ENCODE results near the gene COX4I2.

COX4I2 gene

GRCh38 chr20:31637660-31638059, at the start of gene COX4I2:
Gene COX4I2 (plus strand): TSS chr20:31637912. CDS start chr20:31639018, 1,106 bp downstream.
- in situ Hi-C loops (cut with MboI; ENCODE audit: low sequenced_read_pairs), result no loop called here

GRCh38 chr20:31590717-31591225, 46.9 kb upstream of the COX4I2 start:
- in situ Hi-C loops (cut with MboI; ENCODE audit: low sequenced_read_pairs), result loop anchor here (25.0 kb wide), 1 partner anchor 147 kb away; the partner anchor contains the start of gene TPX2

DNA sequence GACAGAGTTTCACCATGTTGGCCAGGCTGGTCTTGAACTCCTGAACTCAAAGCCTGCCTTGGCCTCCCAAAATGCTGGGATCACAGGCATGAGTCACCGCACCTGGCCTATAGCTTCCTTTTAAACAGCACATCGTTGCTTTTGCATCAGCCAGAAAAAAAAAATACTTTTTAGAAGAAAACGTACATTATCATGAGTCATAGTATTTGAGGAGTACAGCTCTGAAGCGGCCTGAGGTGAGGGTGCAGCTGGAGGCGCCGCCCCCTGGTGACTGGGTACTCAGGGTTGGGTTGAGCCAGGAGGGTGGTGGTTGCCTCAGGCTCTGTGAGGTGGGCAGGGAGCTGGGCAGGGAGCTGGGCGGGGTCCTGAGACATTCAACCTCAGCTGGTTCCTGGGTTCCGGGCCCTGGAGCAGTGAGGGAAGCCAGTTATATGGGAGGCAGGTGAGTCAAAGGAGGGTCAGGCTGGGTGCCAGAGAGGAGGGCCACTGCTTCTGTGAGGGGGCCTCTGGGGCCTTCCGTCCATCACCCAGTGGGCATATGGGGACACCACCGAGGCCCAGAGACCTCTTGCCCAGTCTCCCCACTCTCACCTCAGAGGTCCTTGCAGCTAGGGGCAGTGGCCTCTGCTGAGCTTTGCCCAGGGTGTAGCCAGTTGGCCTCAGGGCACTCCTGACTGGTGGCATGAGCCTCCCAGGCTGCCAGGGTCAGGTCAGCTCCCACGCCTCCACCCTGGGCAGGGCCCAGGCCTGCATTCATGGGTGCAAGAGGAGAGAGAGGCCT, 44.3 kb upstream of the COX4I2 start:
- in situ Hi-C loops (cut with MboI; ENCODE audit: low sequenced_read_pairs), result loop anchor here (25.0 kb wide), 1 partner anchor 144 kb away; the partner anchor contains the start of gene TPX2

DNA sequence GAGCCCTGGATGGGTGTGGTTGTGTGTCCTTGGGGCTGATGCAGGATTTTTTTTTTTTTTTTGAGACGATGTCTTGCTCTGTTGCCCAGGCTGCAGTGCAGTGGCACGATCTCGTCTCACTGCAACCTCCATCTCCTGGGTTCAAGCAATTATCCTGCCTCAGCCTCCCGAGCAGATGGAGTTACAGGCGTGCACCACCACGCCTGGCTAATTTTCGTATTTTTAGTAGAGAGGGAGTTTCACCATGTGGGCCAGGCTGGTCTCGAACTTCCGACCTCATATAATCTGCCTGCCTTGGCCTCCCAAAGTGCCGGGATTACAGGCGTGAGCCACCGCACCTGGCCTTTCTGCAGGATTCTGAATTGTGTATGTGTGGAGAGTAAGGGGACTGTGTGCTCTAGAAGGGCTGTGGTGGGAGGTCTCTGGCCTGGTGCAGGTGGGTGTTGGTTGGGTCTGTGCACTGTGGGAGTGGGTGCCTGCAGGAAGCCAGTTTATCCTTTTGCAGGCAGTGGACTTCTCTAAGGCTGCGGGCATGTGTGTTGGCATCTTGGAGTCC, 43.6 kb upstream of the COX4I2 start:
- in situ Hi-C loops (cut with MboI; ENCODE audit: low sequenced_read_pairs), result loop anchor here (25.0 kb wide), 1 partner anchor 143 kb away; the partner anchor contains the start of gene TPX2

GRCh38 chr20:31594558-31595379, 42.9 kb upstream of the COX4I2 start:
- in situ Hi-C loops (cut with MboI; ENCODE audit: low sequenced_read_pairs), result loop anchor here (25.0 kb wide), 1 partner anchor 143 kb away; the partner anchor contains the start of gene TPX2

- in situ Hi-C loops (cut with MboI; ENCODE audit: low sequenced_read_pairs), result loop anchor here (25.0 kb wide), 1 partner anchor 142 kb away; the partner anchor contains the start of gene TPX2
Measured at GRCh38 chr20:31595380-31595653, 42.4 kb upstream of the COX4I2 start.

DNA sequence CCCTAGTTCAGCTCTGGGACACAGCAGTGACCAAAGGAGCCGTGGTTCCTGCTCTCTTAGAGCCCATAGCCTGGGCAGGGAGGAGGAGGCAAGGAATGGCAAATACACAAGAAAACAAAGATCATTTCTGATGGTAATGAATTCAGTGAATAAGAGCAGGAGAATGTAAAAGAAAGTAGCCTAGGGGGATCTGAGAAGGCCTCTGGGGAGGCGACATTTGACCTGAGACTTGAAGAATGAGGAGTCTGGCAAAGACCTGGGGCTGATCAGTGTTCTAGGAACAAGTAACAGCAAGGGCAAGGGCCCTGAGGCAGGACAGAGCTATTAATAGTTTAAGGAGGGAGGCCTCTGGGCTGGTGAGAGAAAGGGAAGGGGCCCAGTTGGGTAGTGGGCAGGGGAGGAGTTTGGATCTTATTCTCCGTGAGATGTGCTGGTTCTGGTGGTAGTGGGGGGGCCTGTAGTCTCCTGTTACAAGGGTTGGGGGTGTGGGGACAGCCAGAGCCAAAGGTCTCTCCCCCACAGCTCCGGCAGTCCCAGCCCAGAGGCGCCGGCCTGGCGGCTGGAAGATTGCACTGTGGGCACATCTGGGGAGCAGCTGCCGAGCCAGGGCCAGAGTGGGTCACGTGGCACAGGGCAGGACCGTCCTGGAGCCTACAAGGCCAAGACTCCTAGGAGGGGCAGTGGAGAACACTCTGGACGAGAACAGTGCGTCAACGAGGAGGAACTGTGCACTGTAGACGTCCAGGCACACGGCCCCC, 41.9 kb upstream of the COX4I2 start:
- in situ Hi-C loops (cut with MboI; ENCODE audit: low sequenced_read_pairs), result loop anchor here (25.0 kb wide), 1 partner anchor 141 kb away; the partner anchor contains the start of gene TPX2

GRCh38 chr20:31596412-31596715, 41.3 kb upstream of the COX4I2 start:
- in situ Hi-C loops (cut with MboI; ENCODE audit: low sequenced_read_pairs), result loop anchor here (25.0 kb wide), 1 partner anchor 141 kb away; the partner anchor contains the start of gene TPX2

DNA sequence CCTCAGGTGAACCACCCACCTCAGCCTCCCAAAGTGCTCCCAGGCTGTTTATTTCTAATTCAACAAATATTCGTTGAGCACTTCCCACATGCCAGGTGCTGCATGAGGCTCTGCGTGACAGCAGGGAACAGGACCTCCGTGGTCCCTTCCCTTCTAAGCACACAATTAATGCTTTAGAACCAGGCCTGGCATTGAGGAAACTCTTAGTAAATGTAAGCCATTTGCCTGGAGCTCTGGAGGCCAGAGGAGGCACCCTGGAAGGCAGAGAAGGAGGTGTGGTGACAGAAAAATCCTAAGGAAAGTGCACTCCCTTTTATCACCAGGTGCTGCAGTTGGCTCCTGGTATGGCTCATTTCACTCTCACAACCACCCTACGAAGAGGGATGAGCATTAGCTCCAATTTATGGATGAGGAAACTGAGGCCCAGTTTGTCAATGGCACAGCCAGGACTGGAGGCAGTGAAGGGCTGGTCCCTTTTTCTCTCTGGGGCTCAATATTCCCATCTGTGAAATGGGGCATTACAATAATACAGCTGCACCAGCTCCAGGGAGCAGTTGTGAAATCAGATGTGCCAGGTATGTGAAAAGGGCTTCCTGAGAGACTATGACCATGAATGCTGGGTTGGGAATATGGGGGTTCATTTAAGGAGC, 40.8 kb upstream of the COX4I2 start:
- in situ Hi-C loops (cut with MboI; ENCODE audit: low sequenced_read_pairs), result loop anchor here (25.0 kb wide), 1 partner anchor 140 kb away; the partner anchor contains the start of gene TPX2

- in situ Hi-C loops (cut with MboI; ENCODE audit: low sequenced_read_pairs), result loop anchor here (25.0 kb wide), 1 partner anchor 140 kb away; the partner anchor contains the start of gene TPX2
Measured at GRCh38 chr20:31597481-31597855, 40.2 kb upstream of the COX4I2 start.

GRCh38 chr20:31602431-31602778, 35.3 kb upstream of the COX4I2 start:
- in situ Hi-C loops (cut with MboI; ENCODE audit: low sequenced_read_pairs), result no loop called here

GRCh38 chr20:31602779-31603441, 34.8 kb upstream of the COX4I2 start:
- in situ Hi-C loops (cut with MboI; ENCODE audit: low sequenced_read_pairs), result no loop called here

DNA sequence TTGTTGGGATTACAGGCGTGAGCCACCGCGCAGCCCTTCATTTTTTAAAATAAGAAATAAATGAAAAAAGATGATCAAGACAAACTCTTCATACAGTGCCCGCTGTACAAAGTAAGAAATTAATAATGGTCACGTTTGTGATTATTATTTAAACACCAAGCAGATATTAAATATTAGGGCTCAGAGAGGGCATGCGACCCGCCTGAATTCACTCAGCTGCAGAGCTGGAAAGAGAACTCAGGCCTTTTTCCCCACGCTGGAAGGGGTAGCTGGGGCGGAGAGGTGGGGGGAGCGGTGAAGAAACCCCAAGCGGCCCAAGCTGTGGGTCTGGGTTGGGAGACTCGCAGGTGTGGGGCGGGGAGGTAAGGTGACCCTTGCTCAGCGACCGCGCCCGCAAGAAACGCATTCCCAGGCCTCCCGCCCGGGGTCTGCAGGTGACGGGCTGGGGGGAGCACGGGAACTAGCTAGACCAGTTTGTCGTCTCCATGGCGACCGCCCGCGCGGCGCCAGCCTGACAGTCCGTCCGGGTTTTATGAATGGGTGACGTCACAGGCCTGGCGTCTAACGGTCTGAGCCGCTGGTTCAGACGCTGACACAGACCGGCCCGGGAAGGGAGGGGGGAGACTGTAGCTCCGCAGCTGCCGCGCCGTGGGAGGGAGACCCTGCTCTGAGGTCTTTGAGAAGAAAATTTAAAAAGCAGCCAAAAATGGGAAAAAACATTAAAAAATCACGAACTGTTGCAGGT, 33.7 kb upstream of the COX4I2 start:
- in situ Hi-C loops (cut with MboI; ENCODE audit: low sequenced_read_pairs), result no loop called here

DNA sequence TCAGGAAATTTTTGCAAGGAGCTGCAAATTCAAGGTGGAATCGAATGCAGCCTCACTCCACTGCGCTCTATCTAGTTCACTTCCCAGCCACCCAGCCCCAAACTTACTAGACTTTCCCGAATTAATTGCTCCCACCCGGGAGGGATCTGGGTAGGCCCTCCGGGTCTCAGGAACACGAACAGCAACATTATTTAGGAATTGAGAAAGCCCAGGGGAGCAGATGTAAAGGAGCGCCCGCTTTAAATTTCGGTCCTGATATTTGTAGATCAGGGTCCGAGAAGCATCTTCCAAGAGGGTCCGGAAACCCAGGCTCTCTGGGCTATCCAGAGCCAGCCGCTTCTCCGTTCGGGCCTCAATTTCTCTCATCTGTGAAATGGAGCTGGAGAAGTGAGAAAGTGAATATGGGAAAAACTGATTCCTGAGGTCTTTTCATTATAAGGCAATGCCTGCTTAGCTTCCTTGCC, 33.1 kb upstream of the COX4I2 start:
- in situ Hi-C loops (cut with MboI; ENCODE audit: low sequenced_read_pairs), result no loop called here

GRCh38 chr20:31605031-31605901, 32.4 kb upstream of the COX4I2 start, which contains the start of gene ID1:
Gene ID1 (plus strand): TSS chr20:31605289. CDS start chr20:31605388, 99 bp downstream.
- in situ Hi-C loops (cut with MboI; ENCODE audit: low sequenced_read_pairs), result no loop called here

DNA sequence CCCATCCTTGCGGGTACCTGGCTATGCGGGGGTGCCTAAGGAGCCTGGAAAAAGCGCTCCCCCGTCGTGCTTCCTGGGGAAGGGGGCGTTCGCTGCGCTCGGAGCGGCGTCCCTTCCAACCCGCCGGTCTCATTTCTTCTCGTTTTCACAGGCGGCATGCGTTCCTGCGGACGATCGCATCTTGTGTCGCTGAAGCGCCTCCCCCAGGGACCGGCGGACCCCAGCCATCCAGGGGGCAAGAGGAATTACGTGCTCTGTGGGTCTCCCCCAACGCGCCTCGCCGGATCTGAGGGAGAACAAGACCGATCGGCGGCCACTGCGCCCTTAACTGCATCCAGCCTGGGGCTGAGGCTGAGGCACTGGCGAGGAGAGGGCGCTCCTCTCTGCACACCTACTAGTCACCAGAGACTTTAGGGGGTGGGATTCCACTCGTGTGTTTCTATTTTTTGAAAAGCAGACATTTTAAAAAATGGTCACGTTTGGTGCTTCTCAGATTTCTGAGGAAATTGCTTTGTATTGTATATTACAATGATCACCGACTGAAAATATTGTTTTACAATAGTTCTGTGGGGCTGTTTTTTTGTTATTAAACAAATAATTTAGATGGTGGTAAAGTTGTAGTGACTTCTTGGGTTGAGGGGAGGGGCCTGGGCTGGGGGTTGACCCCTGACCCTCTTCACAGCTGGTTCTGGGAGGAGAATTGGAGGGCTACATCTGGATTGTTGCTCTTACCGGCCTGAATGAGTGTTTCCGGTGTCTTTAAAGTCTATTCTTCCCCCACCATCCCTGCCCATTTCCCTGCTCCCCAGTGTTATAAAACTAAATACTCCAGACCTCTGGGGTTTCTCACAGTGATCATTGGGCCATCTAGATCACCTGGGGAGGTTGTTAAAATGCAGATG, 31.6 kb upstream of the COX4I2 start:
- in situ Hi-C loops (cut with MboI; ENCODE audit: low sequenced_read_pairs), result no loop called here
